Calu3 (cell line): ENCODE results near the gene FGF1. TPM values are rescaled to one million over a fixed set of nuclear protein-coding genes. Genes with fewer than 3 reads are reported as not detected.

ENCODE experiments used
- BruUV-seq: library from RNA; stranded (reverse); fragments of 400-500 nt; replicated peaks from 2 replicates; lab custom pipeline; 2021; lab: Mats Ljungman, UMichigan
- CTCF ChIA-PET: fragments of 300-600 bp; sonication (Branson Sonifier 250); formaldehyde crosslinking; loops from one replicate; lab custom pipeline; 2022; ENCODE audit warnings: antibody characterized with exemption; lab: Charles Lee
- DNase-seq: peaks from one replicate; pipeline ENCODE4 v3.0.0; 2022
- H3K27ac Mint-ChIP-seq: one replicate; pipeline ENCODE4 v1.8.0; 2022; ENCODE audit warnings: mixed read lengths; ENCODE audit not compliant: unreplicated experiment
- H3K27me3 Mint-ChIP-seq: one replicate; pipeline ENCODE4 v1.8.0; 2022; ENCODE audit warnings: mixed read lengths; ENCODE audit not compliant: unreplicated experiment
- H3K36me3 Mint-ChIP-seq: one replicate; pipeline ENCODE4 v1.8.0; 2022; ENCODE audit warnings: mild to moderate bottlenecking, moderate library complexity, mixed read lengths; ENCODE audit not compliant: insufficient read depth, unreplicated experiment
- H3K4me1 Mint-ChIP-seq: one replicate; pipeline ENCODE4 v1.8.0; 2022; ENCODE audit warnings: mild to moderate bottlenecking, low read depth, mixed read lengths; ENCODE audit not compliant: unreplicated experiment
- H3K4me3 Mint-ChIP-seq: one replicate; pipeline ENCODE4 v1.8.0; 2022; ENCODE audit warnings: mild to moderate bottlenecking, low read depth, moderate library complexity, mixed read lengths; ENCODE audit not compliant: unreplicated experiment
- H3K9me3 Mint-ChIP-seq: one replicate; pipeline ENCODE4 v1.8.0; 2022; ENCODE audit warnings: low read depth, mixed read lengths; ENCODE audit not compliant: unreplicated experiment
- intact Hi-C: fragments of 100-400 bp; cut with micrococcal nuclease; formaldehyde crosslinking; loops from one replicate; pipeline ENCODE4 v1.10.0; 2022; ENCODE audit not compliant: unreplicated experiment
- total RNA-seq: library from RNA; stranded (reverse); gene quantifications from 2 replicates; pipeline ENCODE4 v1.2.3, GENCODE V29; 2022
- TF ChIP-seq, protein P1 (sequence below): fragments of 200-600 bp; IDR thresholded peaks from one replicate; pipeline ENCODE4 v1.8.0; 2022; ENCODE audit warnings: antibody characterized with exemption; ENCODE audit not compliant: unreplicated experiment

Gene FGF1
- total RNA-seq, 1 experiment from 2014 or later: not detected

DNA sequence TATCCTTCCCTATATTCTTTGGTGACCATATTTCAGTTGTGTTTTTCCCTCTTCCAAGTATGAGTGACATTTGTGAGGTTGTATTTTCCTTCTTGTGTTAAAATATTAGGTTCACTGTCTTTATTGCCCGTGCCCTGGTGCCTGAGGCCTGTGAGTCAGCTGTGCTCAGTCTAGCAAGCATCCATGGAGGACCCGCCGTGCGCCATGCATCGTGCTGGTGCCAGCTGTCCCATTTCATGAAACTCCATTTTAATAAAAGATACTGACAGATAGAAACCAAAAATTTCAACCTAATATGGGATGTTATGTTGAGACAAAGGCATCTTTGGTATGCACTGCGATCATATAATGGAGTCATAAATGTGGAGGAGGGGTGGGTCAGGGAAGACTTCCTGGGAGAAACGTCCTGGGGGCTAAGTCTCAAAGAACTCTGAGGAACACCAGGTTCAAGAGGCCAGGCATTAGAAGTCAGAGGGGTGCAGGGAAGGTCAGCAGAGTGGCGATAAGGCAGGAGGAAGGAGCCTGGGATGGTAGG is 34.0 kb upstream of the FGF1 start:
- CTCF ChIA-PET: interaction anchor here (0.8 to 4.3 kb wide), 7 partner anchors 25 to 169 kb away, joined by 3 to 31 read pairs (median 7); partner anchors contain the start of gene ARHGAP26
- Mint-ChIP-seq H3K4me1 (peaks cover 30% of the 10 kb centered on the region), H3K27me3 (no peaks in the 10 kb centered on the region), H3K4me3 (no peak overlapping the region), H3K27ac (no peak overlapping the region), H3K36me3 (no peaks in the 10 kb centered on the region), H3K9me3 (no peaks in the 10 kb centered on the region)
- TF ChIP-seq, protein P1, sequence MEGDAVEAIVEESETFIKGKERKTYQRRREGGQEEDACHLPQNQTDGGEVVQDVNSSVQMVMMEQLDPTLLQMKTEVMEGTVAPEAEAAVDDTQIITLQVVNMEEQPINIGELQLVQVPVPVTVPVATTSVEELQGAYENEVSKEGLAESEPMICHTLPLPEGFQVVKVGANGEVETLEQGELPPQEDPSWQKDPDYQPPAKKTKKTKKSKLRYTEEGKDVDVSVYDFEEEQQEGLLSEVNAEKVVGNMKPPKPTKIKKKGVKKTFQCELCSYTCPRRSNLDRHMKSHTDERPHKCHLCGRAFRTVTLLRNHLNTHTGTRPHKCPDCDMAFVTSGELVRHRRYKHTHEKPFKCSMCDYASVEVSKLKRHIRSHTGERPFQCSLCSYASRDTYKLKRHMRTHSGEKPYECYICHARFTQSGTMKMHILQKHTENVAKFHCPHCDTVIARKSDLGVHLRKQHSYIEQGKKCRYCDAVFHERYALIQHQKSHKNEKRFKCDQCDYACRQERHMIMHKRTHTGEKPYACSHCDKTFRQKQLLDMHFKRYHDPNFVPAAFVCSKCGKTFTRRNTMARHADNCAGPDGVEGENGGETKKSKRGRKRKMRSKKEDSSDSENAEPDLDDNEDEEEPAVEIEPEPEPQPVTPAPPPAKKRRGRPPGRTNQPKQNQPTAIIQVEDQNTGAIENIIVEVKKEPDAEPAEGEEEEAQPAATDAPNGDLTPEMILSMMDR: no peak
- no peak for DNase-seq
- intact Hi-C loops: no loop called here
- BruUV-seq: no TSS peak

DNA sequence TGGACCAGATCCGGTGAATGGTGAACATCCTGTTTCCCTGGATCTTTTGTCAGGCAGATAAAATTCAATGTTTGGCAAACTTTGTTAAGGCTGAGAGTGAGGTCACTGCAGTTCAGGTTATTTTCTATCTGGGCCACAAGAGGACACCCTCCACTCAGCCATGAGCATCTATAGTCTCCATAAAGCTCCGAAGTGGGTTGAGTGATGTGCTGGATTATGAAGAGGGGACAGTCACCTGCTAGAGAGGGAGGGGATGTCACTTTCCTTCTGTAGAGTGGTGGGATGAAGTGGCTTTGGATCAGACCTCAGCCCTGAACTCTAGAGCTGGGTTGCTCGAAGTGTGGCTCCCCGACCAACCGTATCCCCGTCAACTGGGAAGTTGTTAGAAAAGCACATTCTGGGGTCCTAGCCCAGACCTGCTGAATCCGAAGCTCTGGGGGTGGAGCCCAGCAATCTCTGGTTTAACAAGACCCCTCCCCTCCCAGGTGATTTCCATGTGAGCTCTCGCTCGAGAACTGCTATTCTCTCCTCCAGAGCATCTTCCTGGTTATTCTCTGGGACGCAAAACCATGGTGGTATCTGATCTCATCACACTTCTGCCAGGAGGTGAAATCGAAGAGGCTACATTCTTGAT is 31.8 kb upstream of the FGF1 start:
- BruUV-seq: no TSS peak
- Mint-ChIP-seq H3K9me3 (no peaks in the 10 kb centered on the region), H3K4me3 (no peak overlapping the region), H3K27ac (no peak overlapping the region), H3K27me3 (no peaks in the 10 kb centered on the region), H3K36me3 (peaks cover 8% of the 10 kb centered on the region), H3K4me1 (peaks cover 35% of the 10 kb centered on the region)
- CTCF ChIA-PET: interaction anchor here (0.7 to 4.8 kb wide), 24 partner anchors 12 to 265 kb away, joined by 3 to 56 read pairs (median 4); partner anchors contain the start of gene ARHGAP26
- intact Hi-C loops: loop anchor here (1.0 to 2.0 kb wide), 3 partner anchors 31 to 171 kb away; no protein-coding TSS in a partner anchor
- TF ChIP-seq, protein P1: peak; percentile 62
- peak; percentile 51 for DNase-seq

DNA sequence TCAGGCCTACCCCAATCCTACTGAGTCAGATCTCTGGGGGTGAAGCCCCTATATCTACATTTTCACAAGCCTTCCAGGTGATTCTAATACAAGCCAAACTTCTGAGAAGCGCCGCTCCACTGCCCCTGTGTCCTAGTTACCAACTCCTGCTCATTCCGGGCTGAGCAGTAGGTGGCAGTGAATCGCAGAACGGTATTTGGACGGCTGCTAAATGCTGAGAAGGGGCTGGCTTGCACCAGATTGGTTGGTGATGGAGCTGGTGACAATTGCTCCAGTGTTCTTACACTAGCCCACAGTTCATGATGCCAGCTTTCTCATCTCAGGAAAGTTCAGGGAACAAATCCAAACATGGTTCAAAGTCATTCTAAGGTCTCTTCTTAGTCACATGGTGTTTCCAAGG is 31.1 kb upstream of the FGF1 start:
- peaks cover 35% of the 10 kb centered on the region for H3K4me1 Mint-ChIP-seq
- TF ChIP-seq, protein P1: peak; percentile 38
- DNase-seq: peak; percentile 70
- peaks cover 8% of the 10 kb centered on the region for H3K36me3 Mint-ChIP-seq
- H3K9me3 Mint-ChIP-seq: peaks cover 2% of the 10 kb centered on the region
- H3K27me3 Mint-ChIP-seq: no peaks in the 10 kb centered on the region
- no peak overlapping the region for H3K27ac Mint-ChIP-seq
- BruUV-seq: no TSS peak
- CTCF ChIA-PET: interaction anchor here (0.8 to 4.8 kb wide), 23 partner anchors 13 to 266 kb away, joined by 3 to 56 read pairs (median 4); partner anchors contain the start of gene ARHGAP26
- no peak overlapping the region for H3K4me3 Mint-ChIP-seq
- intact Hi-C loops: loop anchor here (1.0 to 2.0 kb wide), 3 partner anchors 32 to 171 kb away; no protein-coding TSS in a partner anchor

DNA sequence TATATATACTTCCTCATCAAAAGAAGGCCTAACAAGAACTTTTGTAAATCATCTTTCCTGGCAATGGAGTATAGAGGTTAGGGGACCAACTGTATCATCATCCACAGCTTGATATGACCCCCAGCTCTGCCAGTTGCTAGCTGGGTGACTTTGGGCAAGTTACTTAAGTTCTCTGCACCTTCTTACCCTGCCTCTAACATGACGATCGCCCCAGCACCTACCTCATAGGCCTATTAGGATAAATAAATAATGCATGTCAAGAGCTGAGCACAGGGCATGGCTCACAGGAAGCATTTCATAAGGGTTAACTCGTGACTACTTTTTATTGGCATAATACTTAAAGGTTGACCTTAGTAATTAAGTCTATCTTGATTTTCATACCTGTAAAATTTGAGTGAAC is 29.4 kb upstream of the FGF1 start:
- intact Hi-C loops: no loop called here
- Mint-ChIP-seq H3K27me3 (no peaks in the 10 kb centered on the region), H3K36me3 (peaks cover 8% of the 10 kb centered on the region)

More for the DNA sequence above, 29.4 kb upstream of the FGF1 start:
- no peak for DNase-seq
- H3K4me1 Mint-ChIP-seq: peaks cover 29% of the 10 kb centered on the region
- TF ChIP-seq, protein P1: no peak
- no peak overlapping the region for H3K4me3 Mint-ChIP-seq
- CTCF ChIA-PET: interaction anchor here (4.3 to 4.8 kb wide), 2 partner anchors 165 to 174 kb away, joined by 31 to 56 read pairs; no protein-coding TSS in a partner anchor
- peaks cover 2% of the 10 kb centered on the region for H3K9me3 Mint-ChIP-seq
- BruUV-seq: no TSS peak
- no peak overlapping the region for H3K27ac Mint-ChIP-seq
